CD4-positive, alpha-beta memory T cell (primary cell): ENCODE results near the gene AGK. TPM values are rescaled to one million over a fixed set of nuclear protein-coding genes. Genes with fewer than 3 reads are reported as not detected.

Experiments
- CTCF ChIA-PET: fragments of 350-600 bp; sonication (Branson Sonifier 250); formaldehyde crosslinking; loops from one replicate; lab custom pipeline; 2021; ENCODE audit warnings: inconsistent platforms; ENCODE audit not compliant: partially characterized antibody; lab: Charles Lee
- POLR2A ChIA-PET: fragments of 350-600 bp; sonication (Branson Sonifier 250); formaldehyde crosslinking; loops from one replicate; lab custom pipeline; 2021; ENCODE audit not compliant: partially characterized antibody; lab: Charles Lee
- DNase-seq, 5 donors: peaks; one replicate each; pipeline versions ENCODE4 v3.0.0 to v3.0.0-alpha.2; 2020 to 2022; ENCODE audit warnings: mixed read lengths in 1 of 5
- H3K27ac ChIP-seq: one replicate; pipeline ENCODE4 v1.7.0; 2013; ENCODE audit warnings: low read depth, low read length
- H3K27me3 ChIP-seq: 2 replicates; pipeline ENCODE4 v1.7.0; 2013; ENCODE audit warnings: mild to moderate bottlenecking, low read length, moderate library complexity; ENCODE audit not compliant: insufficient read depth
- H3K36me3 ChIP-seq: 2 replicates; pipeline ENCODE4 v1.7.0; 2013; ENCODE audit warnings: mild to moderate bottlenecking, low read length, moderate library complexity; ENCODE audit not compliant: insufficient read depth
- H3K4me1 ChIP-seq: 2 replicates; pipeline ENCODE4 v1.7.0; 2013; ENCODE audit warnings: mild to moderate bottlenecking, low read length, moderate library complexity; ENCODE audit not compliant: insufficient read depth
- H3K4me3 ChIP-seq, 2 donors: one replicate each; pipeline ENCODE4 v1.7.0; 2013; ENCODE audit warnings: low read length in 2 of 2, mild to moderate bottlenecking in 1 of 2
- H3K9me3 ChIP-seq, 2 donors: one replicate each; pipeline ENCODE4 v1.7.0; 2013; ENCODE audit warnings: low read length in 2 of 2, control low read depth in 1 of 2; ENCODE audit not compliant: control insufficient read depth in 1 of 2
- H3K27ac Mint-ChIP-seq, 7 donors: one replicate each; pipeline ENCODE4 v1.8.0; 2020 to 2021; ENCODE audit warnings: mixed read lengths in 7 of 7, mild to moderate bottlenecking in 6 of 7, inconsistent platforms in 3 of 7, moderate library complexity in 3 of 7
- H3K27me3 Mint-ChIP-seq, 2 donors: one replicate each; pipeline ENCODE4 v1.8.0; 2020 to 2021; ENCODE audit warnings: mixed read lengths in 2 of 2
- H3K36me3 Mint-ChIP-seq, 2 donors: one replicate each; pipeline ENCODE4 v1.8.0; 2020 to 2021; ENCODE audit warnings: mixed read lengths in 2 of 2, inconsistent platforms in 1 of 2, mild to moderate bottlenecking in 1 of 2
- H3K4me1 Mint-ChIP-seq, 4 donors: one replicate each; pipeline ENCODE4 v1.8.0; 2020 to 2021; ENCODE audit warnings: mixed read lengths in 4 of 4, mild to moderate bottlenecking in 1 of 4
- H3K4me3 Mint-ChIP-seq, 8 donors: one replicate each; pipeline ENCODE4 v1.8.0; 2020 to 2021; ENCODE audit warnings: mixed read lengths in 8 of 8, mild to moderate bottlenecking in 7 of 8, moderate library complexity in 6 of 8, inconsistent platforms in 3 of 8
- H3K9me3 Mint-ChIP-seq, 8 donors: one replicate each; pipeline ENCODE4 v1.8.0; 2020 to 2021; ENCODE audit warnings: mixed read lengths in 8 of 8, mild to moderate bottlenecking in 5 of 8, inconsistent platforms in 3 of 8, moderate library complexity in 1 of 8
- intact Hi-C: fragments of 100-400 bp; cut with micrococcal nuclease; formaldehyde crosslinking; loops from one replicate; pipeline ENCODE4 v1.15.1; 2023
- polyA plus RNA-seq, 2 donors: library from polyadenylated mRNA; unstranded; fragments of 300-500 nt; fragmentation: Illumina TruSeq; gene quantifications; one replicate each; pipeline ENCODE4 v1.2.3, GENCODE V29; 2021
- total RNA-seq, 2 experiments: library from RNA; stranded (reverse); gene quantifications; one replicate each; pipeline ENCODE4 v1.2.3, GENCODE V29; 2021

AGK gene
- total and polyA plus RNA-seq, 4 experiments from 2014 or later: 28.1 to 33.8 (median 29.2) TPM

- DNase-seq: no peak
- ChIA-PET POLR2A (interaction anchor here (1.7 kb wide), 1 partner anchor 38 kb away, joined by 5 read pairs; the partner anchor contains the start of gene DENND11), CTCF (interaction anchor here (1.0 to 3.8 kb wide), 2 partner anchors 9 to 14 kb away, joined by 3 to 14 read pairs; no protein-coding TSS in a partner anchor)
- intact Hi-C loops: no loop called here
- Mint-ChIP-seq H3K27me3 (no peaks in the 10 kb centered on the region), H3K4me3 (no peak overlapping the region), H3K36me3 (peaks cover 13 to 76% of the 10 kb centered on the region in 2 donors), H3K4me1 (peaks cover 1 to 11% (median 6%) of the 10 kb centered on the region in 4 donors), H3K9me3 (no peaks in the 10 kb centered on the region), H3K27ac (peak overlapping the region; percentile 43 to 86 (median 64))
- H3K9me3 ChIP-seq: no peaks in the 10 kb centered on the region
- peaks cover 4% of the 10 kb centered on the region for H3K4me1 ChIP-seq
- H3K36me3 ChIP-seq: peaks cover 46% of the 10 kb centered on the region
- H3K27me3 ChIP-seq: no peaks in the 10 kb centered on the region
- no peak overlapping the region for H3K4me3 ChIP-seq
- H3K27ac ChIP-seq: no peak overlapping the region
Measured at GRCh38 chr7:141663081-141663849, 112.1 kb downstream of the AGK start.

DNA sequence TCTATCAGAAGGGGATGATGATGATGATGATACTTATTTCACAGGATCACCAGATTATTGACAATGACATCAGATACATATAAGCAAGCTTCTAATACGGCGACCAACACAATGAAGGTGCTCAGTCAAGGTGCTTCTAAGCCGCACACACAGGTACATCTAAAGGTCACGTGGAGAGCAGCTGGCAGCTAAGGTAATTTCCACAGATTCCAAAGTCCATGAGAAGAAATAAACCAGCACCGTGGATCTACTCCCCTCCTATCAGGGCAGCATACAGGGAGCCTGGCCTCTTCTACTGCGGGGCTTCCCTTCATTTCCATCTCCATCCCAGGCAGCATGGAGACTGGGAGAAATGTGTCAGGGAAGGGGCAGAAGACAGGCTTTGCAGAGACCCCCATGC, 113.2 kb downstream of the AGK start:
- Mint-ChIP-seq H3K27me3 (no peaks in the 10 kb centered on the region), H3K9me3 (no peaks in the 10 kb centered on the region), H3K4me1 (peaks cover 3 to 11% (median 6%) of the 10 kb centered on the region in 4 donors), H3K36me3 (peaks cover 13 to 72% of the 10 kb centered on the region in 2 donors), H3K4me3 (no peak overlapping the region), H3K27ac (peak overlapping the region in 4 of 7 donors; percentile 24 to 77 (median 72))
- intact Hi-C loops: no loop called here
- H3K4me1 ChIP-seq: peaks cover 4% of the 10 kb centered on the region
- H3K27me3 ChIP-seq: no peaks in the 10 kb centered on the region
- no peak overlapping the region for H3K4me3 ChIP-seq
- H3K9me3 ChIP-seq: no peaks in the 10 kb centered on the region
- ChIA-PET POLR2A (interaction anchor here (1.7 kb wide), 1 partner anchor 37 kb away, joined by 5 read pairs; the partner anchor contains the start of gene DENND11), CTCF (interaction anchor here (3.8 kb wide), 1 partner anchor 10 kb away, joined by 14 read pairs; no protein-coding TSS in a partner anchor)
- no peak overlapping the region for H3K27ac ChIP-seq
- H3K36me3 ChIP-seq: peaks cover 37% of the 10 kb centered on the region
- no peak for DNase-seq

- ChIA-PET CTCF (interaction anchor here (1.0 to 3.8 kb wide), 2 partner anchors 11 to 73 kb away, joined by 3 to 14 read pairs; partner anchors contain the start of gene SSBP1), POLR2A (interaction anchor here (0.9 kb wide), 1 partner anchor 36 kb away, joined by 3 read pairs; the partner anchor contains the start of gene DENND11)
- H3K27me3 Mint-ChIP-seq: no peaks in the 10 kb centered on the region
- Histone ChIP-seq H3K9me3 (no peaks in the 10 kb centered on the region), H3K27ac (no peak overlapping the region), H3K4me1 (peaks cover 4% of the 10 kb centered on the region), H3K27me3 (no peaks in the 10 kb centered on the region), H3K36me3 (peaks cover 33% of the 10 kb centered on the region), H3K4me3 (no peak overlapping the region)
- intact Hi-C loops: no loop called here
- H3K36me3 Mint-ChIP-seq: peaks cover 16 to 64% of the 10 kb centered on the region in 2 donors
- H3K4me3 Mint-ChIP-seq: no peak overlapping the region
- H3K9me3 Mint-ChIP-seq: no peaks in the 10 kb centered on the region
- no peak for DNase-seq
- peak overlapping the region in 5 of 7 donors; percentile 3 to 59 (median 32) for H3K27ac Mint-ChIP-seq
- H3K4me1 Mint-ChIP-seq: peaks cover 3 to 11% (median 6%) of the 10 kb centered on the region in 4 donors
Measured at GRCh38 chr7:141665208-141666035, 114.2 kb downstream of the AGK start.

- peak overlapping the region in 3 of 7 donors; percentile 31 to 59 (median 44) for H3K27ac Mint-ChIP-seq
Measured at GRCh38 chr7:141666071-141666470, 114.9 kb downstream of the AGK start.

DNA sequence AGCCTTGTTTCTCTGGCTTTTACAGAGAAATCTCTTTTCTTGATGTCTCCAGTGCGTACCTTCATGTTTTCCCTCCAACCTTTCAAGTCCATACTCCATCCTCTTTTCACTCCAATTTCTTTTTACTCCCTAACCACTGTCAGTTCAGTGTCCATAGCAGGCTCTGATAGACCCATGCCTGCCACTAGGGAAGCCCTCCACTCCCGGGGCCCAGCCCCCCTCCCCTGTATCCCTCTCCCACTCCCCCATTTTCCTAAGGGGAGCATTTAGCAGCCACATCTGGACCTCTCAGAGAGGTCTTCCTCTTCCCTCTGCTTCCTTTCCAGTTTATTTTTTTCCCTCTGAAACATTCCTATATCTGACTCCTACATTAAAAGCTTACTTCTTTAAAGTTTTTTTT, 117.6 kb downstream of the AGK start:
- Histone ChIP-seq H3K27me3 (no peaks in the 10 kb centered on the region), H3K4me3 (no peak overlapping the region), H3K9me3 (no peaks in the 10 kb centered on the region), H3K36me3 (peaks cover 14% of the 10 kb centered on the region), H3K27ac (no peak overlapping the region), H3K4me1 (no peaks in the 10 kb centered on the region)
- ChIA-PET CTCF (interaction anchor here (1.6 to 3.0 kb wide), 2 partner anchors 8 to 14 kb away, joined by 3 to 9 read pairs; no protein-coding TSS in a partner anchor), POLR2A (no interaction called here)
- no peaks in the 10 kb centered on the region for H3K27me3 Mint-ChIP-seq
- DNase-seq: no peak
- H3K27ac Mint-ChIP-seq: peak overlapping the region in 6 of 7 donors; percentile 37 to 71 (median 54)
- H3K9me3 Mint-ChIP-seq: no peaks in the 10 kb centered on the region
- no peak overlapping the region for H3K4me3 Mint-ChIP-seq
- intact Hi-C loops: no loop called here
- H3K36me3 Mint-ChIP-seq: peaks cover 17 to 57% of the 10 kb centered on the region in 2 donors
- H3K4me1 Mint-ChIP-seq: peaks cover 0 to 5% (median 2%) of the 10 kb centered on the region in 4 donors

More at GRCh38 chr7:141666071-141666470, 114.9 kb downstream of the AGK start:
- Histone ChIP-seq H3K9me3 (no peaks in the 10 kb centered on the region), H3K27me3 (no peaks in the 10 kb centered on the region), H3K4me3 (no peak overlapping the region), H3K4me1 (peaks cover 4% of the 10 kb centered on the region), H3K27ac (no peak overlapping the region), H3K36me3 (peaks cover 38% of the 10 kb centered on the region)
- Mint-ChIP-seq H3K36me3 (peaks cover 16 to 63% of the 10 kb centered on the region in 2 donors), H3K9me3 (no peaks in the 10 kb centered on the region), H3K4me1 (peaks cover 3 to 11% (median 6%) of the 10 kb centered on the region in 4 donors), H3K27me3 (no peaks in the 10 kb centered on the region), H3K4me3 (no peak overlapping the region)
- POLR2A ChIA-PET: interaction anchor here (0.9 kb wide), 1 partner anchor 36 kb away, joined by 3 read pairs; the partner anchor contains the start of gene DENND11
- CTCF ChIA-PET: interaction anchor here (1.0 to 3.8 kb wide), 2 partner anchors 12 to 72 kb away, joined by 3 to 14 read pairs; partner anchors contain the start of gene SSBP1
- intact Hi-C loops: no loop called here
- no peak for DNase-seq

- Histone ChIP-seq H3K36me3 (peaks cover 6% of the 10 kb centered on the region), H3K9me3 (no peaks in the 10 kb centered on the region), H3K27ac (no peak overlapping the region), H3K4me1 (no peaks in the 10 kb centered on the region), H3K27me3 (no peaks in the 10 kb centered on the region), H3K4me3 (no peak overlapping the region)
- POLR2A ChIA-PET: no interaction called here
- H3K4me3 Mint-ChIP-seq: no peak overlapping the region
- intact Hi-C loops: no loop called here
- peaks cover 19 to 50% of the 10 kb centered on the region in 2 donors for H3K36me3 Mint-ChIP-seq
- no peaks in the 10 kb centered on the region for H3K27me3 Mint-ChIP-seq
- H3K9me3 Mint-ChIP-seq: no peaks in the 10 kb centered on the region
- DNase-seq: no peak
- CTCF ChIA-PET: no interaction called here
- H3K4me1 Mint-ChIP-seq: peaks cover 0 to 2% (median 0%) of the 10 kb centered on the region in 4 donors
- H3K27ac Mint-ChIP-seq: peak overlapping the region in 2 of 7 donors; percentile 13 to 86
Measured at GRCh38 chr7:141671705-141672496, 120.7 kb downstream of the AGK start.
